ENCODE results near the gene FCN2.

Gene FCN2

GRCh38 chr9:134882204-134882785 lies 1.7 kb downstream of the FCN2 start:
- no peak overlapping the region for H3K4me3 ChIP-seq (ENCODE audit: control insufficient read depth, low read depth, low read length)
- TF ChIP-seq, protein P1, sequence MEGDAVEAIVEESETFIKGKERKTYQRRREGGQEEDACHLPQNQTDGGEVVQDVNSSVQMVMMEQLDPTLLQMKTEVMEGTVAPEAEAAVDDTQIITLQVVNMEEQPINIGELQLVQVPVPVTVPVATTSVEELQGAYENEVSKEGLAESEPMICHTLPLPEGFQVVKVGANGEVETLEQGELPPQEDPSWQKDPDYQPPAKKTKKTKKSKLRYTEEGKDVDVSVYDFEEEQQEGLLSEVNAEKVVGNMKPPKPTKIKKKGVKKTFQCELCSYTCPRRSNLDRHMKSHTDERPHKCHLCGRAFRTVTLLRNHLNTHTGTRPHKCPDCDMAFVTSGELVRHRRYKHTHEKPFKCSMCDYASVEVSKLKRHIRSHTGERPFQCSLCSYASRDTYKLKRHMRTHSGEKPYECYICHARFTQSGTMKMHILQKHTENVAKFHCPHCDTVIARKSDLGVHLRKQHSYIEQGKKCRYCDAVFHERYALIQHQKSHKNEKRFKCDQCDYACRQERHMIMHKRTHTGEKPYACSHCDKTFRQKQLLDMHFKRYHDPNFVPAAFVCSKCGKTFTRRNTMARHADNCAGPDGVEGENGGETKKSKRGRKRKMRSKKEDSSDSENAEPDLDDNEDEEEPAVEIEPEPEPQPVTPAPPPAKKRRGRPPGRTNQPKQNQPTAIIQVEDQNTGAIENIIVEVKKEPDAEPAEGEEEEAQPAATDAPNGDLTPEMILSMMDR (conservative IDR thresholded peaks at IDR 0.05; ENCODE audit: control insufficient read depth, insufficient read depth, low read depth, low read length) = no peak
- DNase-seq (ENCODE audit: low read depth) = no peak

GRCh38 chr9:134883040-134883782 lies 2.6 kb downstream of the FCN2 start:
- no peak overlapping the region for H3K4me3 ChIP-seq (ENCODE audit: control insufficient read depth, low read depth, low read length)
- TF ChIP-seq, protein P1 (conservative IDR thresholded peaks at IDR 0.05; ENCODE audit: control insufficient read depth, insufficient read depth, low read depth, low read length) = no peak
- DNase-seq (ENCODE audit: low read depth) = no peak

- DNase-seq (ENCODE audit: low read depth) = no peak
- no peak overlapping the region for H3K4me3 ChIP-seq (ENCODE audit: control insufficient read depth, low read depth, low read length)
- TF ChIP-seq, protein P1 (conservative IDR thresholded peaks at IDR 0.05; ENCODE audit: control insufficient read depth, insufficient read depth, low read depth, low read length) = no peak
These were observed 3.9 kb downstream of the FCN2 start for GRCh38 chr9:134884492-134884891.

GRCh38 chr9:134885001-134885678 lies 4.5 kb downstream of the FCN2 start:
- TF ChIP-seq, protein P1 (conservative IDR thresholded peaks at IDR 0.05; ENCODE audit: control insufficient read depth, insufficient read depth, low read depth, low read length) = no peak
- DNase-seq (ENCODE audit: low read depth) = no peak
- no peak overlapping the region for H3K4me3 ChIP-seq (ENCODE audit: control insufficient read depth, low read depth, low read length)

- no peak overlapping the region for H3K4me3 ChIP-seq (ENCODE audit: control insufficient read depth, low read depth, low read length)
- no peak for DNase-seq (ENCODE audit: low read depth)
- TF ChIP-seq, protein P1 (conservative IDR thresholded peaks at IDR 0.05; ENCODE audit: control insufficient read depth, insufficient read depth, low read depth, low read length) = no peak
These were observed 5.2 kb downstream of the FCN2 start for GRCh38 chr9:134885679-134886412.

GRCh38 chr9:134886413-134886913 lies 5.9 kb downstream of the FCN2 start:
- TF ChIP-seq, protein P1 (conservative IDR thresholded peaks at IDR 0.05; ENCODE audit: control insufficient read depth, insufficient read depth, low read depth, low read length) = no peak
- no peak overlapping the region for H3K4me3 ChIP-seq (ENCODE audit: control insufficient read depth, low read depth, low read length)
- DNase-seq (ENCODE audit: low read depth) = no peak

Measured in fibroblast of mammary gland (primary cell).